ENCODE results near the gene MAN2A1.
"Not testable (repeated sequence)": the region's sequence is repeated elsewhere in the genome, so short reads cannot be mapped to it uniquely, and the experiment has no call there.

The MAN2A1 gene

GRCh38 chr5:109756543-109757185, 66.9 kb downstream of the MAN2A1 start:
- DNase-seq (ENCODE audit: low read depth) = no peak

GRCh38 chr5:109757490-109757889, 67.8 kb downstream of the MAN2A1 start:
- DNase-seq (ENCODE audit: low read depth) = no peak

- DNase-seq (ENCODE audit: low read depth) = no peak
These were observed 69.6 kb downstream of the MAN2A1 start for GRCh38 chr5:109759306-109759705.

GRCh38 chr5:109760130-109760529, 70.4 kb downstream of the MAN2A1 start:
- not testable (repeated sequence) for DNase-seq (ENCODE audit: low read depth)

- DNase-seq (ENCODE audit: low read depth) = no peak
These were observed 73.1 kb downstream of the MAN2A1 start for GRCh38 chr5:109762821-109763220.

GRCh38 chr5:109767184-109767995, 77.7 kb downstream of the MAN2A1 start:
- no peak for DNase-seq (ENCODE audit: low read depth)

- DNase-seq (ENCODE audit: low read depth) = no peak
These were observed 78.3 kb downstream of the MAN2A1 start for GRCh38 chr5:109767997-109768396.

GRCh38 chr5:109769597-109770291, 80.0 kb downstream of the MAN2A1 start:
- no peak for DNase-seq (ENCODE audit: low read depth)

GRCh38 chr5:109775130-109775529, 85.4 kb downstream of the MAN2A1 start:
- DNase-seq (ENCODE audit: low read depth) = no peak

- no peak for DNase-seq (ENCODE audit: low read depth)
These were observed 89.5 kb downstream of the MAN2A1 start for GRCh38 chr5:109779036-109779735.

- no peak for DNase-seq (ENCODE audit: low read depth)
These were observed 95.0 kb downstream of the MAN2A1 start for GRCh38 chr5:109784687-109785086.

GRCh38 chr5:109786206-109786855, 96.6 kb downstream of the MAN2A1 start:
- no peak for DNase-seq (ENCODE audit: low read depth)

GRCh38 chr5:109788596-109788995, 98.9 kb downstream of the MAN2A1 start:
- no peak for DNase-seq (ENCODE audit: low read depth)

- DNase-seq (ENCODE audit: low read depth) = no peak
These were observed 102.9 kb downstream of the MAN2A1 start for GRCh38 chr5:109792613-109793012.

- DNase-seq (ENCODE audit: low read depth) = no peak
These were observed 114.1 kb downstream of the MAN2A1 start for GRCh38 chr5:109803854-109804253.

GRCh38 chr5:109805472-109805871, 115.7 kb downstream of the MAN2A1 start:
- DNase-seq (ENCODE audit: low read depth) = no peak

GRCh38 chr5:109805883-109806282, 116.2 kb downstream of the MAN2A1 start:
- DNase-seq (ENCODE audit: low read depth) = no peak

GRCh38 chr5:109812698-109813097, 123.0 kb downstream of the MAN2A1 start:
- no peak for DNase-seq (ENCODE audit: low read depth)

GRCh38 chr5:109816732-109817131, 127.0 kb downstream of the MAN2A1 start:
- no peak for DNase-seq (ENCODE audit: low read depth)

GRCh38 chr5:109819878-109820277, 130.2 kb downstream of the MAN2A1 start:
- no peak for DNase-seq (ENCODE audit: low read depth)

- DNase-seq (ENCODE audit: low read depth) = no peak
These were observed 133.9 kb downstream of the MAN2A1 start for GRCh38 chr5:109823597-109823996.

GRCh38 chr5:109825450-109825849, 135.7 kb downstream of the MAN2A1 start:
- DNase-seq (ENCODE audit: low read depth) = no peak
